ENCODE data around the gene ERCC5. TPM values are rescaled to one million over a fixed set of nuclear protein-coding genes. Genes with fewer than 3 reads are reported as not detected.

ERCC5 gene
- total RNA-seq = 99.2 and 103 TPM in 2 replicates

- peak within 1 kb of the TSS; percentile 97 for H3K27ac ChIP-seq (ENCODE audit: low read depth, low read length)
- peak within 1 kb of the TSS; percentile 98 for H3K4me2 ChIP-seq (ENCODE audit: insufficient read depth, low read length)
- peaks cover 19% of the 10 kb centered on the region for H4K20me1 ChIP-seq (ENCODE audit: insufficient read depth, low read length)
- H3K79me2 ChIP-seq (ENCODE audit: insufficient read depth, low read length) = peaks cover 49% of the 10 kb centered on the region
- peak within 1 kb of the TSS; percentile 91 for H3K4me3 ChIP-seq (ENCODE audit: insufficient read depth, low read length)
- H2AFZ ChIP-seq (ENCODE audit: low read length) = peak within 1 kb of the TSS; percentile 96
- peak; percentile 70 for DNase-seq (ENCODE audit: insufficient read length, low spot score, missing footprints)
- H3K36me3 ChIP-seq (ENCODE audit: insufficient read depth, low read length) = no peaks in the 10 kb centered on the region
- H3K27me3 ChIP-seq (ENCODE audit: insufficient read depth, low read length) = no peaks in the 10 kb centered on the region
- TF ChIP-seq CTCF (IDR thresholded peaks at IDR 0.05; ENCODE audit: extremely low read depth, low read depth, low read length) = no peak
- no peaks in the 10 kb centered on the region for H3K9me3 ChIP-seq (ENCODE audit: low read depth, low read length)
- H3K4me1 ChIP-seq (ENCODE audit: insufficient read depth, low read length) = peaks cover 16% of the 10 kb centered on the region
These were observed at the start of gene ERCC5 for GRCh38 chr13:102845630-102846260. TSS of gene ERCC5 (plus strand) at chr13:102846032. CDS start at chr13:102846267, 235 bp downstream.

DNA sequence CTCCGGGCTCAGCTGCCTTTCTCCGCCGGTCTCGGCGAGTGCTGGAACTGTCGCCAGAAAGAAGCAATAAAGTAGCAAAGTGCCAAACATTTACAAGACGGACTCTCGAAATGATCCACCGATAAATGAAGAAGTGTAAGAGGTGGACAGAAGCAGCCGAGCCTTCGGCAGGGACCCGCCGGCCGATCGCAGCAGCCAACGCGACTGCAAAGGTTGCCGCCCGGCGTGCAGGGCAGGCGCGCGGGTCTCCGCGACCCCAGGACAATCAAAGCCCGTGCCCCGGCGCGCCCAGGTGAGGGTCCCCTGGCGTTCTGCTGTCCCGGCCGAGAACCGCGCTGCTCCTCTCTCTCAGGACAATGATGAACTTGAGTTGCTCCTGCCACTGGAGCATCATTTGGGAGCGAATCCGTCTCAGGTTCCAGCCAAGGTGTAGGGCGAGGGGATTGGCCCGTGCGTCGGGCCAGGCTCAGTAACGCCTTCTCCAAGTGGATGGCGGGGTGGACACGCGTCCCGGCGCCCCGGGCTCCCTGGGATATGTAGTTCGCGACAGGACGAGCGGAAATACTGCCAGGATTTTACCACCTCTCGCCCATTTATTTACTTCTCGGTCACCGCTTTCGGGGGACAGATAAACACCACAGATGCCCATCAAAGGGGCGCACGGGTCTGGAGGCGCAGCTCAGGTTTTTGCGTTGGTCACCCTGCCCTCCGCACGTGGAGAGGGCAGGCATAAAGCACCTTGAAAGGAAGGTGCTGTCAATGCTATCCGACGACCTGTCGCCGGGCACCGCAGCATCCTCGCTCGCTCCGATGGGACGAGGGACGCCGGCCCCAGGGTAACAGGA is 47.0 kb upstream of the ERCC5 start, which contains the start of the genes BIVM and POGLUT2:
TSS of gene BIVM (plus strand) at position 539 of the 845 bp plus-strand sequence. CDS start 8,149 bp downstream, outside the sequence.
TSS of gene POGLUT2 (minus strand) at position 396 of the 845 bp plus-strand sequence. CDS start at position 90, 306 bp downstream.
- Histone ChIP-seq H3K36me3 (ENCODE audit: insufficient read depth, low read length) (peaks cover 3% of the 10 kb centered on the region), H3K27me3 (ENCODE audit: insufficient read depth, low read length) (no peaks in the 10 kb centered on the region), H3K4me3 (ENCODE audit: insufficient read depth, low read length) (peak within 1 kb of the TSS; percentile 94), H3K4me2 (ENCODE audit: insufficient read depth, low read length) (peak within 1 kb of the TSS; percentile 97), H3K79me2 (ENCODE audit: insufficient read depth, low read length) (peaks cover 66% of the 10 kb centered on the region), H4K20me1 (ENCODE audit: insufficient read depth, low read length) (no peaks in the 10 kb centered on the region), H3K4me1 (ENCODE audit: insufficient read depth, low read length) (peaks cover 8% of the 10 kb centered on the region), H2AFZ (ENCODE audit: low read length) (peak within 1 kb of the TSS; percentile 99), H3K9me3 (ENCODE audit: low read depth, low read length) (no peaks in the 10 kb centered on the region), H3K27ac (ENCODE audit: low read depth, low read length) (peak within 1 kb of the TSS; percentile 54)
- no peak for TF ChIP-seq CTCF (IDR thresholded peaks at IDR 0.05; ENCODE audit: extremely low read depth, low read depth, low read length)
- peak; percentile 99 for DNase-seq (ENCODE audit: insufficient read length, low spot score, missing footprints)

DNA sequence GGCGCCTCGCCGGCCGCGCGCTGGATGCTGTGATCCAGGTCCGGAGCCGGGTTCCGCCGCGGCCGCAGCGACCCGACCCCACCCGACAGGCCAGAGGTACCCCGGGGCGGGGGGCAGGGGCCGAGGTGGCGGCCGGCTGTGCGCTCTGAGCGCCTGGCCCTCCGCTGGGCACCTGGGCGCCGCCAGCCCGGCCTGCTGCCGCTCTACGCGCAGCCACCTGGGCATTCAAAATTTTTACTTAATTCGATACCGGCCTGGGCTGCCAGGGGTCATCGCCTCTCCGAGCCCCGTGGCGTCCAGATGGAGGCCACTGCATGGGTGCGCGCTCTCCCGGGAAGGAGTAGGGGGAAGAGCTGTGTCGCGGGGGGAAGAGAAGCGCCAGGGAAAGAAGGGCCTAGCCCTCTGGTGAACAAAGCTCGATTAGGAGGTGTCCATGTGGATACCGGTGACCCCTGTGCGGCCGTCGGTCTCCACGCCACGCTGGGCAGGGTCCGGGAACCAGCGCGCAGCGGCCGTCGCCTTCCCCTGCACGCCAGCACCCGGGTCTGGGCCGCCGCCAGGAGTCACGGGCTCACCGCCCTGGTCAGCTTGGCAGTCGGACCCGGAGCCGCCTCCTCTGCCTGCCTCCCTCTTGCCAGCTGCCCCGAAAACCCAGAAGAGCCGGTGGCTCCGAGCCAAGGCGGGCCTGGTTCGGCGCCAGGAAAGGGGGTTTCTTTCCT is 46.2 kb upstream of the ERCC5 start:
- no peak for TF ChIP-seq CTCF (IDR thresholded peaks at IDR 0.05; ENCODE audit: extremely low read depth, low read depth, low read length)
- Histone ChIP-seq H3K4me1 (ENCODE audit: insufficient read depth, low read length) (peaks cover 8% of the 10 kb centered on the region), H3K36me3 (ENCODE audit: insufficient read depth, low read length) (peaks cover 3% of the 10 kb centered on the region), H3K27ac (ENCODE audit: low read depth, low read length) (peak overlapping the region; percentile 54), H4K20me1 (ENCODE audit: insufficient read depth, low read length) (no peaks in the 10 kb centered on the region), H3K27me3 (ENCODE audit: insufficient read depth, low read length) (no peaks in the 10 kb centered on the region), H3K4me2 (ENCODE audit: insufficient read depth, low read length) (peak overlapping the region; percentile 97), H3K9me3 (ENCODE audit: low read depth, low read length) (no peaks in the 10 kb centered on the region), H3K79me2 (ENCODE audit: insufficient read depth, low read length) (peaks cover 74% of the 10 kb centered on the region), H3K4me3 (ENCODE audit: insufficient read depth, low read length) (peak overlapping the region; percentile 94), H2AFZ (ENCODE audit: low read length) (peak overlapping the region; percentile 99)
- peak; percentile 85 for DNase-seq (ENCODE audit: insufficient read length, low spot score, missing footprints)
